Fibroblast of skin of right quadriceps (primary cell): Measurements from ENCODE around the gene STK24.
"Not testable (repeated sequence)": the region's sequence is repeated elsewhere in the genome, so short reads cannot be mapped to it uniquely, and the experiment has no call there.

Experiments
- DNase-seq: peaks from one replicate; pipeline ENCODE4 v3.0.0-alpha.2; 2013

The STK24 gene

GRCh38 chr13:98576963-98577835 is at the start of gene STK24:
Gene STK24, minus strand, starts transcription at chr13:98577107. Its CDS starts 321 bp downstream, at chr13:98576786.
- DNase-seq = peak; percentile 71

- DNase-seq = peak; percentile 64
These were observed 49.5 kb upstream of the STK24 start for GRCh38 chr13:98626298-98626935.

GRCh38 chr13:98624589-98624988 is 47.7 kb upstream of the STK24 start:
- DNase-seq = not testable (repeated sequence)

DNA sequence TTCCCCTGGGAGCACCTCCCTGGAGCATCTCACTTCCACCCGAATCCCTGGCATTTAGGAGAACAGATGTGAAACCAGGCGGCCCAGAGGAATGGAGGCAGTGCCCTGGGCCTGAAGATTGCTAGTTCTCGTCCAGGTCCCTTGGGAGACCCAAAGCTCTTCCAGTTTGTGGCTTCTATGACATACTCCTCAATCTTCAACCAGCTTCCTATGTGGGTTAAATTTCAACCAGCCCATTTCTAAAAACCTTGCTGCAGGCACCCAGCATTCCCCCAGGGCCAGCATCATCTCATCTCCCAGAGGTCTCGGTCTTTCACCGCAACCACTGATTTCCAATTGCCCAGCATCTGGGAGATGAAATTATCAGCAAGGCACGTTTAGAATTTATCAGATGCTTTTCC is 46.0 kb upstream of the STK24 start:
- peak; percentile 51 for DNase-seq

- no peak for DNase-seq
These were observed 42.6 kb upstream of the STK24 start for GRCh38 chr13:98619556-98619955.

GRCh38 chr13:98615595-98615994 is 38.7 kb upstream of the STK24 start:
- DNase-seq = not testable (repeated sequence)

DNA sequence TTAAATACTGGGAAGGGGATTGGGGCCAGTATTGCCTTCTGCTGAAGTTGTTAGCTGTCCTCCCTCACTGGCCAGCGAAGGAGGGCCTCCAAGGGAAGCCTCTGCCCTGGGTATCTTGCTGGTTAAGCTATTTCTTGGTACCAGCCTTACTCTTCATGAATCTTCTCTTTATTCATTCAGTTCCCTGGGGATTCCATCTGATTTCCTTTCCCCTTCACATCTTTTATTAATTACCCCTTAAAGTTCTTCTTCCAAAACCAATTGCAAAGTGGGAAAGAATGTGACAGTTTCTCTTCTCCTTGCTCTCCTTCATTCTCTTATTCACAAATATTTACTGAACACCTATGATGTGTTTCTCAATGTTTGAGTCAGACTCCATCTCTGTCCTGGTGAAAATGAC is 36.7 kb upstream of the STK24 start:
- DNase-seq = peak; percentile 19

DNA sequence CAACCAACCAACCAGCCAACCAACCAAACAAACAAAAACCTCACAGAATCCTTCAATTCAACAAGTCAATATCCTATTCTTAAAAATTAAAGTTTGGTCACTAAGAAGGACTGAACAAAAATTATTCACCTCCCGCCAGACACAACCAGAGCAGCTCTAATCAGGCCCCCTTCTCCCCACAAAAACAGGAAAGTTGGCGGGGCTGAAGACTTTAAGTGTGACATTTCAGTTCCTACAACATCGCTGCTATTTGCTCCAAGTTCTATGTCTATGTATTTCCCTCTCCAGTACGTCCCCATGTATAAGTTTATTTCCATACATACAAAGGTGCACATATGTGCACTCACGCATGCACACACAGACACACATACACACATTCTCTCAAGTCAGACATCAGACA is 32.8 kb upstream of the STK24 start:
- DNase-seq = no peak

- DNase-seq = no peak
These were observed 29.4 kb upstream of the STK24 start for GRCh38 chr13:98606296-98606695.

- DNase-seq = peak; percentile 23
These were observed 22.8 kb upstream of the STK24 start for GRCh38 chr13:98599502-98600328.

GRCh38 chr13:98598043-98598442 is 21.1 kb upstream of the STK24 start:
- no peak for DNase-seq

DNA sequence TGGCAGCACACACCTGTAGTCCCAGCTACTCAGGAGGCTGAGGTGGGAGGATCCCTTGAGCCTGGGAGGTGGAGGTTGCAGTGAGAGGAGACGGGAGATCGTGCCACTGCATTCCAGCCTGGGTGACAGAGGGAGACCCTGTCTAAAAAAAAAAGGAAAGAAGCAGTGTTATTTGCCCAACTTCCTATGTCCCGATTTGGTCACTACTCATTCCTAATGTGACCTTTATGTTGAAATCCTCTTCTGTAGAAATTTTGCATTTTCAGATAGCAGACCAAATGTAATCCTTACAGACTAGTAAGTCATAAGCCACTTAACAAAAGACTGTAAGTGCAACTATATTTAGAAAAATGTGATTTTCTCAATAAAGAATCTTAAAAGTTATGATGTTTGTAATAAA is 18.2 kb upstream of the STK24 start:
- no peak for DNase-seq

DNA sequence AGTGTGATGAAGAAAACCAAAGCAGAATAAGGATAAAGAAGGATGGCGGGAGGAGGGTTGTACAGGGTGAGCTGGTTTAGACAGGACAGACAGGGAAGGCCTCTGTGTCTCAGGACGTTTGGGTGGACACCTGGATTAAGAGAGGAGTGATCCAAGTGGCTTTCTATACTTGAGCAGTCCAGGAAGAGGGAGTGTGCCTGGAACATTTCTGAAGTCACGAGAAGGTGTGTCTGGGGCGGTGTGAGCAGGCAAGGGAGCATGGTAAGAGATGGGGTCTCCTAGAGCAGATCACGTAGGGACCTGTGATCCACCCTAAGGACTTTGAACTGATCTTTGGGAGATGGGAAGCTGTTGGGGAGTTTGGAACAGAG is 15.4 kb upstream of the STK24 start:
- DNase-seq = no peak

DNA sequence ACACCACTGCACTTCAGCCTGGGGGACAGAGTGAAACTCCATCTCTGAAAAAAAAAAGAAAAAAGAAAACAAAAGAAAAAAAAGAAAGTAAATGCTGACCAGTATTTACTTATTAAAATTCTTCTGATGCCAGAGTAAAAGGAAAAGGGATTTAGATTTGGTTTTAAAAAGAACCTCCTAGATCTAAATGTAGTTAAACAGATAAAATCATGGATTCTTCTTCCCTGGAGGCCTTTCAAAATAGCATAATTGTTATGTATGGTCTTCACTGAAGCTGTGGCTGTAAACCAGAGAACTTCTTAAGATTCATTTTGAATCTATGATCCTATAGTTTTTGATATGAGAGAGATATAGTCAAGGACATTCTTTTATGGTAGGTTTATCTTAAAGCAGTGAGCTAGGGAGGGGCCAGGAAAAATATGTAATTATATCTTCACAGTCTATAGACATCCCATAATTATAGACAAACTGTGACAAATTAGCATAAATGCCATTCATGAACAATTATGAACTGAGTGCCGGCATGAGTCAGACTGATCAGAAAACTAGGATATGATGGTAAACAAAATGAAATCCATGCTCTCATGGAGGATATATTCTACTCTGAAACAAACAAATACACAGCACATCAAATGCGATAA is 14.9 kb upstream of the STK24 start:
- no peak for DNase-seq

DNA sequence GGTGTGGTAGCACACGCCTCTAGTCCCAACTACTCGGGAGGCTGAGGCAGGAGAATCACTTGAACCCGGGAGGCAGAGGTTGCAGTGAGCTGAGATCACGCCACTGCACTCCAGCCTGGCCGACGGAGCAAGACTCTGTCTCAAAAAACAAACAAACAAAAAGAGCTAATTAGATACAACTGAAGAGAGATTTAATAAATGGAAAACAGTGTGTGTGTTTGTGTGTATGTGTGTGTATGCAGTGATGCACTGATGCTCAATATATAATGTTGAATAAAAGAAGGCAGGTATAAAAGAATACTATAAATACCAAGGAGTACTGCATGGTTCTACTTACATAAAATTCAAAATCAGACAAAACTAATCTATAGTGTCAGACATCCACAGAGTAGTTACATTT is 13.6 kb upstream of the STK24 start:
- not testable (repeated sequence) for DNase-seq

DNA sequence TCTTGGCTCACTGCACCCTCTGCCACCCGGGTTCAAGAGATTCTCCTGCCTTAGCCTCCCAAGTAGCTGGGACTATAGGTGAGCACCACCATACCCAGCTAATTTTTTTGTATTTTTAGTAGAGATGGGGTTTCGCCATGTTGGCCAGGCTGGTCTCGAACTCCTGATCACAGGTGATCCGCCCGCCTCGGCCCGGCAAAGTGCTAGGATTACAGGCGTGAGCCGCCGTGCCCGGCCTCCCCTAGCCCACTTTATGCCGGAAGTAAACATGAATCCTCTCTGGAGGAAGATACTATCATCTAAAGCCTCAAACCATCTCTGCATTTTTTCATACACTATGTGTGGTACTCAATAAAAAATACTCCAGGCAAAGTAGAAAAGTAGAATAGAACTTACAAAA is 12.6 kb upstream of the STK24 start:
- DNase-seq = not testable (repeated sequence)

DNA sequence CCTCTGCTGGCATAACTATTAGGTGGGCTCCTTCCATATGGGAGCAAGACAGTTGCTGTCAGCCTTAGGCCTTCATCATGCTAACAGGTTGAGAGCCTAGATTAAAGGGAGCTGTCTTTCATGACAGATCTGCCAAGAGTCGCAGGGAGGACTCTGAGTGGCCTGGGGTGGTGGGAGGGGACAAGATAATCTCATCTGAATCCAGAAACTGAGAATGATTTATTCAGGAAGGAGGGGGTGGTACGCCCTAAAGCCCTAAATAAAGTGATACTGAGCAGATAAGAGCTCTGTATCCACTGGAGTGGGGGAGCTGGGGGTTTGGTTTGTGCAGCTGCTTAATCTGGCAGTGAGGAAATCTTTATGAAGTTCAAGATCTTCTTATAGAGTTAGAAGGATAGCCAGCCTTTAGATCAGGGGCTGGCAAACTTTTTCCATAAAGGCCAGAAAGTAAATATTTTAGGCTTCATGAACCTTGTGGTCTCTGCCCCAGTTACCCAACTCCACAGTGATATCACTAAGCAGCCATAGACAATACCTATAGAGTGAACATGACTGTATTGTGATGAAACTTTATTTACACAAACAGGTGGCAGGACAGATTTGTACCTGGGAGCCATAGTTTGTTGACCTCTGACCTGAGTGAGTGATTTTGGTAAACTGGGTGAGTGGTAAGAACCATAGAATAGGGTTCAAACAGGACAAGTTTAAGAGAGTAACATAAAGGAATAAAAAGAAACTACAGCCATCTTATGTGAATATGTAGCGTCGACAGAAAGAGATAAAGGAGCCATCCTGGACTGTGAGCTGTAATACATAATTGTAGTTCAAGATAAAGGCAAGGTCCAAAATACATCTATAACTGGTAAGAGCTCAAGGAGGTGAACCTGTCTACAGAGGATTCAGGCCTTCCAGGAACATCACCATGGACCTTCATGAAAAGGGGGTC is 9.8 kb upstream of the STK24 start:
- DNase-seq = no peak

- DNase-seq = no peak
These were observed 9.0 kb upstream of the STK24 start for GRCh38 chr13:98585946-98586345.

- DNase-seq = no peak
These were observed 8.5 kb upstream of the STK24 start for GRCh38 chr13:98585398-98585754.

DNA sequence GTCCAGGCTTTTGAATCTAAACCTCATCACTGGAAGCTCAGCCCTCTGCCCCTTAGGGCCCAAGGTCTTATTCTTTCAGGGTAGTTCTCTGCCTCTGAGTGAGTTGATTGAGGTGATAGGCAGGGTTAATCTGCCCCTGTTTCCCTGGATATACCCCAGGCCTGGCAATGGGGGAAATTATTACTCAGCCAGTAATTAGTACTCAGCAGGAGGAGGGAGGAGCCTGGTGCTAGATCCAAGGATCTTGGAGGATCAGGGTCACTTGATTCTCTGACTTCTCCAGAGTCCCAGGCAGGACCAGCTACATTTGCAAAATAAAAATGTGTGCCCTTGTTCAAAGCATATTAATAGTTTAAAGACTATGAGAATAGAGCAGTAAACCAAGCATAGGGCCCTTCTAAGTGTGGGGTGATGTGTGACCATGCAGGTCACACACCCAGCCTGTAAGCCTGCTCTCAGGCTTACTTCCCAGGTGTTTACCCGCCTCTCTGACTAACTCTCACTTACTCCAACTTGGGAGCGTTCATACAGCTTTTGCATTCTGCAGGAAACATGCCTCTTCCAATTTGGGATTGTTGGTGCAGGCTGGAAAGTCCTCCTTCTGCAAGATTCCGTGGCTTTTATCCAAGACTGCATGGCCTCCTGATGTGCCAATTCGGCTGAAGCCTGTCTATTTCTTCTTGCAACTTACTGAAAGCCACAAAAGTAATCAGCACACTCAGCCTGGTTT is 7.9 kb upstream of the STK24 start:
- peak; percentile 30 for DNase-seq

DNA sequence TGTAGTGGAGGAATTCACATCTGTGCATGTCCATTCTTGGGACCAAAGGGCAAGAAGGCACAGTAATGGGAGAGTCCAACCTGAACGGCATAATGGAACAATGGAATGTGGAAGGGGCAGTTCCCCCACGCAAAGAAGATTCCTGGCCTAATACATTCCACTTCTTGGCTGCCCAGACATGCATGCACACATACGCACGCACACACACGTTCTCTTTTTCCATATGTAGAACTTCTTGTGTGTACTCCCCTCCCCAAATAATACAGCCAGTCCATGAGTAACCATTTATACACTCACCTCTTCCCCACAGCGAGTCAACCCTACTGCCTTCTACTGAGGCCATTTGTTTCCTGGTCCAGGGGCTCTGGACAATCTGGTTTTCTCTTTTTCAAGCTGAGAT is 6.0 kb upstream of the STK24 start:
- DNase-seq = no peak
